Prostate gland (tissue), 2 donors: Measurements from ENCODE around the gene RTCA. TPM values are rescaled to one million over a fixed set of nuclear protein-coding genes. Genes with fewer than 3 reads are reported as not detected.

Source experiments
- DNase-seq: peaks from one replicate; pipeline ENCODE4 v3.0.0-alpha.2; 2019; ENCODE audit warnings: low spot score
- H3K27ac ChIP-seq, 2 donors: fragments of 200-600 bp; sonication (generic); 2 replicates each; pipeline ENCODE4 v1.5.1; 2017 to 2019
- H3K27me3 ChIP-seq: fragments of 200-600 bp; sonication (generic); replicated peaks from 2 replicates; pipeline ENCODE4 v1.5.1; 2019; ENCODE audit not compliant: insufficient read depth
- H3K36me3 ChIP-seq, 2 donors: fragments of 200-600 bp; sonication (generic); 1 replicate in 1 of 2; 2 replicates in 1 of 2; pipeline versions ENCODE4 v1.5.1 to v1.8.1; 2017 to 2019
- H3K4me1 ChIP-seq: fragments of 200-600 bp; sonication (generic); replicated peaks from 2 replicates; pipeline ENCODE4 v1.5.1; 2019
- H3K4me3 ChIP-seq, 2 donors: fragments of 200-600 bp; sonication (generic); 2 replicates each; pipeline ENCODE4 v1.5.1; 2017 to 2019
- H3K9me3 ChIP-seq: fragments of 200-600 bp; sonication (generic); 2 replicates; pipeline ENCODE4 v1.5.1; 2017
- CTCF ChIP-seq, 4 experiments: fragments of 200-600 bp in 2 of 4; fragments of 450-650 bp in 2 of 4; sonication (generic) in 2 of 4; IDR thresholded peaks; 1 replicate in 3 of 4; 2 replicates in 1 of 4; pipeline ENCODE4 v1.5.1; 2016 to 2019; ENCODE audit warnings: antibody characterized with exemption in 4 of 4, mild to moderate bottlenecking in 2 of 4, moderate library complexity in 2 of 4
- POLR2A ChIP-seq: fragments of 450-650 bp; IDR thresholded peaks from one replicate; pipeline ENCODE4 v1.6.1; 2016; ENCODE audit warnings: antibody characterized with exemption, mild to moderate bottlenecking
- POLR2AphosphoS5 ChIP-seq: sonication (generic); formaldehyde crosslinking; IDR thresholded peaks from one replicate; pipeline ENCODE4 v1.6.1; 2017; ENCODE audit warnings: antibody characterized with exemption
- WGBS: methylation state at CpG from one replicate; pipeline ENCODE4 v1.1.5; 2018; 5-methylcytosine and 5-hydroxymethylcytosine counted together
- intact Hi-C: fragments of 100-400 bp; cut with DNase I; formaldehyde crosslinking; loops from one replicate; pipeline ENCODE4 v1.14.2; 2022
- total RNA-seq, 2 donors: library from RNA; depleted of rRNA; stranded (reverse); fragments of >200 nt; gene quantifications; one replicate each; pipeline ENCODE4 v1.1.0, GENCODE V29; 2016

RTCA gene
- total RNA-seq, 2 donors from 2014 or later = 19.8 to 22.4 TPM

- no peak for DNase-seq
- intact Hi-C loops = no loop called here
- TF ChIP-seq CTCF (IDR thresholded peaks at IDR 0.05) = no peak
- TF ChIP-seq POLR2AphosphoS5 = no peak
- no peak for TF ChIP-seq POLR2A
These were observed 50.6 kb downstream of the RTCA start for GRCh38 chr1:100316622-100317021.

GRCh38 chr1:100320311-100321099, 54.5 kb downstream of the RTCA start:
- TF ChIP-seq POLR2AphosphoS5 (no peak), CTCF (IDR thresholded peaks at IDR 0.05) (no peak), POLR2A (no peak)
- Histone ChIP-seq H3K36me3 (no peaks in the 10 kb centered on the region), H3K27me3 (no peaks in the 10 kb centered on the region), H3K27ac (no peak overlapping the region), H3K4me1 (no peaks in the 10 kb centered on the region), H3K4me3 (no peak overlapping the region), H3K9me3 (no peaks in the 10 kb centered on the region)
- 90% methylated on average over 2 of the region's 2 CpGs for WGBS
- DNase-seq = no peak
- intact Hi-C loops = no loop called here

More at GRCh38 chr1:100316622-100317021, 50.6 kb downstream of the RTCA start:
- no peaks in the 10 kb centered on the region for H3K27me3 ChIP-seq
- no peak overlapping the region for H3K4me3 ChIP-seq
- no peak overlapping the region for H3K27ac ChIP-seq
- no peaks in the 10 kb centered on the region for H3K36me3 ChIP-seq
- no peaks in the 10 kb centered on the region for H3K4me1 ChIP-seq
- no peaks in the 10 kb centered on the region for H3K9me3 ChIP-seq

- H3K27ac ChIP-seq = no peak overlapping the region
- no peaks in the 10 kb centered on the region for H3K27me3 ChIP-seq
- H3K36me3 ChIP-seq = no peaks in the 10 kb centered on the region
- no peaks in the 10 kb centered on the region for H3K9me3 ChIP-seq
- H3K4me1 ChIP-seq = no peaks in the 10 kb centered on the region
- TF ChIP-seq POLR2AphosphoS5 = no peak
- no peak for TF ChIP-seq CTCF (IDR thresholded peaks at IDR 0.05)
- no peak for TF ChIP-seq POLR2A
- no peak overlapping the region for H3K4me3 ChIP-seq
- 96% methylated on average over 7 of the region's 7 CpGs for WGBS
- intact Hi-C loops = no loop called here
- DNase-seq = no peak
These were observed 55.1 kb downstream of the RTCA start for GRCh38 chr1:100321100-100321493.

GRCh38 chr1:100321506-100321905, 55.5 kb downstream of the RTCA start:
- Histone ChIP-seq H3K4me3 (no peak overlapping the region), H3K27me3 (no peaks in the 10 kb centered on the region), H3K27ac (no peak overlapping the region), H3K4me1 (no peaks in the 10 kb centered on the region), H3K36me3 (no peaks in the 10 kb centered on the region), H3K9me3 (no peaks in the 10 kb centered on the region)
- no peak for DNase-seq
- no peak for TF ChIP-seq CTCF (IDR thresholded peaks at IDR 0.05)
- TF ChIP-seq POLR2A = no peak
- TF ChIP-seq POLR2AphosphoS5 = no peak
- 93% methylated on average over 8 of the region's 8 CpGs for WGBS
- intact Hi-C loops = no loop called here
